ENCODE results near the gene SNRPA. TPM values are rescaled to one million over a fixed set of nuclear protein-coding genes. Genes with fewer than 3 reads are reported as not detected.
A peak's percentile ranks its signal among the peaks of the same experiment; 100 is the strongest.
"Not testable (repeated sequence)": the region's sequence is repeated elsewhere in the genome, so short reads cannot be mapped to it uniquely, and the experiment has no call there.

Gene SNRPA
- total and polyA plus RNA-seq, 5 donors from 2014 or later = 36.3 to 78.6 (median 43.8) TPM

GRCh38 chr19:40777645-40777936, 26.6 kb downstream of the SNRPA start:
- no peak for ATAC-seq (ENCODE audit: low read depth in 2 of 2)
- no peaks in the 10 kb centered on the region for H3K9me3 Mint-ChIP-seq

DNA sequence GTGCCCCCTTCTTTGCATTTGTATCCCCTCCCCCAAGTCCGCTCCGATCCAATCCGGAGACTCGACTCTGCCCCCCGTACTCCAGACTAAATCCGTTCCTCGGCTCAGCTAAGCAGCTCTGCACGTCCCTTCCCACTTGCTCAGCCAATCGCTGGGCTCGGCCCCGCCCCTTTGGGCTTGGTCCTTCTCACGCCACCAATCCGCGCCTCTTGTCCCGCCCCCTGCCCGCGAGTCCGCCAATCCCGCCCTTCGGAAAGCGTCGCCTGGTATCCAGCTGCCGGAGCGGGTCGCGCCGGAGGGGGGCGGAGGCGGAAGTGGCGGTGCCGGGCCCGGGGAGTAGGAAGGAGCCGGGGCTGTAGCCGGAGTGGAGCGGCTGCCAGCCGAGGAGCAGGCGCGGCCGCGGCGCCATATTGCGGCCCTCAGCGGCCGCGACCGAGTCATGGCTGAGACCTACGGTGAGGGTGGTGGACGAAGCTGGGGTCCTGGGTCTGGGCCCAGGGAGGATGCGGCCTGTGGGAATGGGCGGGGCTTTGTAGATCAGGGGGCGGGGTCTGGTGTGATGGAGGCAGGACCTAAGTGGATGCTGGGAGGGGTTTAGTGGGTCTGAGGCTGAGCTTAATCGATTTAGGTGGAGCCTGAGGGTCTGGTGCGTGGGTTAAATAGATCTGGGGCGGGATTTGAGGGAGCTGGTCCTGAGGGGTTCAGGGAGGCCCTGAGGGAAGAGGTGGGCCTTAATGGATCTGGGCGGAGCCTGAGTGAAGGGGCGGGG, 27.1 kb downstream of the SNRPA start, which contains the start of gene RAB4B:
Gene RAB4B, plus strand, starts transcription at position 311 of the 769 bp plus-strand sequence. Its CDS starts 129 bp downstream, at position 440.
- Histone ChIP-seq H3K4me1 (ENCODE audit: control insufficient read depth, insufficient read depth, low read length, poor library complexity, severe bottlenecking) (peaks cover 22% of the 10 kb centered on the region), H3K27ac (ENCODE audit: insufficient read depth, low read length, poor library complexity, severe bottlenecking) (peak within 1 kb of the TSS; percentile 98), H3K27me3 (ENCODE audit: control insufficient read depth, insufficient read depth, low read length) (no peaks in the 10 kb centered on the region), H3K9me3 (ENCODE audit: control insufficient read depth in 2 of 2, low read length in 2 of 2) (no peaks in the 10 kb centered on the region), H3K36me3 (ENCODE audit: control insufficient read depth, insufficient read depth, low read length) (peaks cover 2% of the 10 kb centered on the region), H3K4me3 (ENCODE audit: low read depth, low read length) (peak within 1 kb of the TSS; percentile 97)
- Mint-ChIP-seq H3K4me3 (peak within 1 kb of the TSS; percentile 94 to 99 (median 98)), H3K36me3 (peaks cover 13% of the 10 kb centered on the region), H3K27me3 (peaks cover 8% of the 10 kb centered on the region), H3K4me1 (peaks cover 0 to 45% (median 20%) of the 10 kb centered on the region in 4 donors), H3K27ac (peak within 1 kb of the TSS; percentile 94 to 98 (median 97)), H3K9me3 (no peaks in the 10 kb centered on the region)
- DNase-seq (peak; percentile 100), ATAC-seq (ENCODE audit: low read depth in 2 of 2) (peak; percentile 86 to 87)

More at GRCh38 chr19:40777645-40777936, 26.6 kb downstream of the SNRPA start:
- Histone ChIP-seq H3K9me3 (ENCODE audit: control insufficient read depth in 2 of 2, low read length in 2 of 2) (no peaks in the 10 kb centered on the region), H3K4me1 (ENCODE audit: control insufficient read depth, insufficient read depth, low read length, poor library complexity, severe bottlenecking) (peaks cover 22% of the 10 kb centered on the region), H3K4me3 (ENCODE audit: low read depth, low read length) (peak overlapping the region; percentile 97), H3K27me3 (ENCODE audit: control insufficient read depth, insufficient read depth, low read length) (no peaks in the 10 kb centered on the region), H3K27ac (ENCODE audit: insufficient read depth, low read length, poor library complexity, severe bottlenecking) (peak overlapping the region; percentile 98), H3K36me3 (ENCODE audit: control insufficient read depth, insufficient read depth, low read length) (peaks cover 2% of the 10 kb centered on the region)
- peaks cover 8% of the 10 kb centered on the region for H3K27me3 Mint-ChIP-seq
- no peak for DNase-seq
- H3K27ac Mint-ChIP-seq = peak overlapping the region; percentile 94 to 98 (median 97)
- peak overlapping the region; percentile 94 to 99 (median 98) for H3K4me3 Mint-ChIP-seq
- H3K4me1 Mint-ChIP-seq = peaks cover 0 to 45% (median 20%) of the 10 kb centered on the region in 4 donors
- peaks cover 12% of the 10 kb centered on the region for H3K36me3 Mint-ChIP-seq

DNA sequence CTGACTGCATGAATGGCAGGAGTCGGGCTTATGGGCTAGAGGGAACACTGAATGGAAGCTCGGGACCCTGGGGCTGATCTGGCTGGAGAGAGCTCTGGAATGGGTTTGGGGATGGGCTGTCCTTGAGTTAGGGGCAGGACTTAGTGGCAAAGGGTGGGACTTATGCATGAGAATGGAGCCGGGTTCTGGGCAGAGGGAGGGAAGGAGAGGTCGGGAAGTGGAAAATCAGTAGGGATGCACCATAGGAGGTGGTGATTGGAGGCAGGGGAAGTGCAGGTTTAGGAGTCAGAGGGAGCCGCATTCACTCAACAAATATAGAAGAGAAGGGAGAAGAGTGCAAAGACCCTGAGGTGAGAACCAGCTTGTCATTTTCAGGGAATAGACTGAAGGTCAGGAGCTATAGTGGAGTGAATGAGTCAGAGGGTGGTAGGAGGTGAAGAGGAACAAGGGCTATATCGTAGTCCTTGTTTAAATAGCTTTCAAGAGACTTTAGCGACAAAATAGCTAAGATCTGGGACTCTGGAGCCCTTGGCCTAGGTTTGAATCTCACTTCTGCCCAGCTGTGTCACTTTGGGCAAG, 27.8 kb downstream of the SNRPA start:
- peak overlapping the region; percentile 98 for H3K27ac ChIP-seq (ENCODE audit: insufficient read depth, low read length, poor library complexity, severe bottlenecking)
- peaks cover 17% of the 10 kb centered on the region for H3K36me3 Mint-ChIP-seq
- no peaks in the 10 kb centered on the region for H3K9me3 ChIP-seq (ENCODE audit: control insufficient read depth in 2 of 2, low read length in 2 of 2)
- DNase-seq = no peak
- peak overlapping the region; percentile 77 for H3K4me3 ChIP-seq (ENCODE audit: low read depth, low read length)
- H3K36me3 ChIP-seq (ENCODE audit: control insufficient read depth, insufficient read depth, low read length) = peaks cover 2% of the 10 kb centered on the region
- peaks cover 8% of the 10 kb centered on the region for H3K27me3 Mint-ChIP-seq
- H3K4me3 Mint-ChIP-seq = peak overlapping the region; percentile 94 to 99 (median 98)
- no peaks in the 10 kb centered on the region for H3K9me3 Mint-ChIP-seq
- no peak for ATAC-seq (ENCODE audit: low read depth in 2 of 2)
- H3K27ac Mint-ChIP-seq = peak overlapping the region; percentile 94 to 98 (median 97)
- peaks cover 22% of the 10 kb centered on the region for H3K4me1 ChIP-seq (ENCODE audit: control insufficient read depth, insufficient read depth, low read length, poor library complexity, severe bottlenecking)
- peaks cover 0 to 47% (median 22%) of the 10 kb centered on the region in 4 donors for H3K4me1 Mint-ChIP-seq
- no peaks in the 10 kb centered on the region for H3K27me3 ChIP-seq (ENCODE audit: control insufficient read depth, insufficient read depth, low read length)

- ATAC-seq (ENCODE audit: low read depth in 2 of 2) = no peak
- Mint-ChIP-seq H3K36me3 (peaks cover 17% of the 10 kb centered on the region), H3K4me3 (peak overlapping the region in 3 of 4 donors; percentile 57 to 86 (median 58))
Observed at GRCh38 chr19:40780582-40780981, 29.6 kb downstream of the SNRPA start.

GRCh38 chr19:40781140-40781539, 30.1 kb downstream of the SNRPA start:
- peaks cover 0 to 47% (median 22%) of the 10 kb centered on the region in 4 donors for H3K4me1 Mint-ChIP-seq
- no peaks in the 10 kb centered on the region for H3K9me3 ChIP-seq (ENCODE audit: control insufficient read depth in 2 of 2, low read length in 2 of 2)
- no peaks in the 10 kb centered on the region for H3K27me3 ChIP-seq (ENCODE audit: control insufficient read depth, insufficient read depth, low read length)
- H3K4me1 ChIP-seq (ENCODE audit: control insufficient read depth, insufficient read depth, low read length, poor library complexity, severe bottlenecking) = peaks cover 22% of the 10 kb centered on the region
- ATAC-seq (ENCODE audit: low read depth in 2 of 2) (no peak), DNase-seq (no peak)
- H3K4me3 Mint-ChIP-seq = no peak overlapping the region
- H3K9me3 Mint-ChIP-seq = no peaks in the 10 kb centered on the region
- peaks cover 11% of the 10 kb centered on the region for H3K36me3 ChIP-seq (ENCODE audit: control insufficient read depth, insufficient read depth, low read length)
- H3K4me3 ChIP-seq (ENCODE audit: low read depth, low read length) = no peak overlapping the region
- peaks cover 17% of the 10 kb centered on the region for H3K36me3 Mint-ChIP-seq
- no peak overlapping the region for H3K27ac Mint-ChIP-seq
- H3K27ac ChIP-seq (ENCODE audit: insufficient read depth, low read length, poor library complexity, severe bottlenecking) = no peak overlapping the region
- H3K27me3 Mint-ChIP-seq = peaks cover 8% of the 10 kb centered on the region

More at GRCh38 chr19:40780582-40780981, 29.6 kb downstream of the SNRPA start:
- Mint-ChIP-seq H3K9me3 (no peaks in the 10 kb centered on the region), H3K27me3 (peaks cover 8% of the 10 kb centered on the region), H3K4me1 (peaks cover 0 to 47% (median 22%) of the 10 kb centered on the region in 4 donors), H3K27ac (peak overlapping the region in 2 of 3 donors; percentile 62 to 82)
- DNase-seq = no peak
- Histone ChIP-seq H3K36me3 (ENCODE audit: control insufficient read depth, insufficient read depth, low read length) (peaks cover 11% of the 10 kb centered on the region), H3K4me3 (ENCODE audit: low read depth, low read length) (no peak overlapping the region), H3K9me3 (ENCODE audit: control insufficient read depth in 2 of 2, low read length in 2 of 2) (no peaks in the 10 kb centered on the region), H3K27ac (ENCODE audit: insufficient read depth, low read length, poor library complexity, severe bottlenecking) (no peak overlapping the region), H3K4me1 (ENCODE audit: control insufficient read depth, insufficient read depth, low read length, poor library complexity, severe bottlenecking) (peaks cover 22% of the 10 kb centered on the region), H3K27me3 (ENCODE audit: control insufficient read depth, insufficient read depth, low read length) (no peaks in the 10 kb centered on the region)

DNA sequence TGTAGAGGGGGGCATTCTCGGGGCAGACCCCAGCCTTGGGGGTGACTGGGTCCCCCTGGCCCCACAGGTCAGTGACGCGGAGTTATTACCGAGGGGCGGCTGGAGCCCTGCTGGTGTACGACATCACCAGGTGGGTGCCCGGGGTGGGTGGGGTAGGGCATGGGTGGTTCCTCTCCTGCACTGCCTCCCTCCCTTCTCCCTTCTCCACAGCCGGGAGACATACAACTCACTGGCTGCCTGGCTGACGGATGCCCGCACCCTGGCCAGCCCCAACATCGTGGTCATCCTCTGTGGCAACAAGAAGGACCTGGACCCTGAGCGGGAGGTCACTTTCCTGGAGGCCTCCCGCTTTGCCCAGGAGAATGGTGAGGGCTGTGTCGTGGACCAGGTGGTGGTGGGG, 32.7 kb downstream of the SNRPA start:
- Mint-ChIP-seq H3K27ac (no peak overlapping the region), H3K4me3 (no peak overlapping the region), H3K36me3 (peaks cover 17% of the 10 kb centered on the region), H3K4me1 (peaks cover 0 to 29% (median 9%) of the 10 kb centered on the region in 4 donors), H3K27me3 (no peaks in the 10 kb centered on the region), H3K9me3 (no peaks in the 10 kb centered on the region)
- Histone ChIP-seq H3K27me3 (ENCODE audit: control insufficient read depth, insufficient read depth, low read length) (no peaks in the 10 kb centered on the region), H3K4me3 (ENCODE audit: low read depth, low read length) (no peak overlapping the region), H3K36me3 (ENCODE audit: control insufficient read depth, insufficient read depth, low read length) (peaks cover 17% of the 10 kb centered on the region), H3K4me1 (ENCODE audit: control insufficient read depth, insufficient read depth, low read length, poor library complexity, severe bottlenecking) (peaks cover 6% of the 10 kb centered on the region), H3K9me3 (ENCODE audit: control insufficient read depth in 2 of 2, low read length in 2 of 2) (no peaks in the 10 kb centered on the region), H3K27ac (ENCODE audit: insufficient read depth, low read length, poor library complexity, severe bottlenecking) (no peak overlapping the region)
- no peak for DNase-seq
- ATAC-seq (ENCODE audit: low read depth in 2 of 2) = no peak

GRCh38 chr19:40784146-40784545, 33.1 kb downstream of the SNRPA start:
- not testable (repeated sequence) for H3K4me3 ChIP-seq (ENCODE audit: low read depth, low read length); H3K9me3 Mint-ChIP-seq; H3K27me3 ChIP-seq (ENCODE audit: control insufficient read depth, insufficient read depth, low read length); ATAC-seq (ENCODE audit: low read depth in 2 of 2); H3K27ac ChIP-seq (ENCODE audit: insufficient read depth, low read length, poor library complexity, severe bottlenecking); H3K4me1 ChIP-seq (ENCODE audit: control insufficient read depth, insufficient read depth, low read length, poor library complexity, severe bottlenecking); DNase-seq; H3K9me3 ChIP-seq (ENCODE audit: control insufficient read depth in 2 of 2, low read length in 2 of 2); H3K27me3 Mint-ChIP-seq; H3K4me3 Mint-ChIP-seq
- H3K36me3 ChIP-seq (ENCODE audit: control insufficient read depth, insufficient read depth, low read length) = peaks cover 17% of the 10 kb centered on the region
- peak overlapping the region in 1 of 3 donors; percentile 67 for H3K27ac Mint-ChIP-seq
- peaks cover 0 to 25% (median 5%) of the 10 kb centered on the region in 4 donors for H3K4me1 Mint-ChIP-seq
- peaks cover 17% of the 10 kb centered on the region for H3K36me3 Mint-ChIP-seq

Measured in CD4-positive, CD25-positive, alpha-beta regulatory T cell (primary cell).